Pons (tissue), 1 donor: ENCODE results near the gene ADAP1.
A peak's percentile ranks its signal among the peaks of the same experiment; 100 is the strongest.
"Not testable (repeated sequence)": the region's sequence is repeated elsewhere in the genome, so short reads cannot be mapped to it uniquely, and the experiment has no call there.

Experiments
- DNase-seq: peaks from one replicate; pipeline ENCODE4 v3.0.0-alpha.2; 2016; ENCODE audit warnings: low spot score

The ADAP1 gene

DNA sequence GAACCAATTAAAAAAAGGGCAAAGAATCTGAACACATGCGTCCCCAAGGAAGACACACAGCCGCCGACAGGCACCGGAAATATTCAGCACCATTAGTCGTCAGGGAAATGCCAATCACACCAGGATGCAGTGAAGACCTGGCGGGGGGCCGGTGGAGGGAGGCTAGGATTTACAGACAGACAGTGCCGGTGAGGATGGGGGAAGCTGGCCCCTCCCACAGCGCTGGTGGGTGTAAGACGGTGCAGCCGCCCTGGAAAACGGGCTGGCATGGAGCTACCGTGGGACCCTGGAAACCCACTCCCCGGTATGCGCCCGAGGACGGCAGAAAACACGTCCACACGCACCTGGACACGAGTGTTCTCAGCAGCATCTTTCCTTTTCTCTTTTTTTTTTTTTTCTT, 4.8 kb upstream of the ADAP1 start:
- DNase-seq, result no peak

DNA sequence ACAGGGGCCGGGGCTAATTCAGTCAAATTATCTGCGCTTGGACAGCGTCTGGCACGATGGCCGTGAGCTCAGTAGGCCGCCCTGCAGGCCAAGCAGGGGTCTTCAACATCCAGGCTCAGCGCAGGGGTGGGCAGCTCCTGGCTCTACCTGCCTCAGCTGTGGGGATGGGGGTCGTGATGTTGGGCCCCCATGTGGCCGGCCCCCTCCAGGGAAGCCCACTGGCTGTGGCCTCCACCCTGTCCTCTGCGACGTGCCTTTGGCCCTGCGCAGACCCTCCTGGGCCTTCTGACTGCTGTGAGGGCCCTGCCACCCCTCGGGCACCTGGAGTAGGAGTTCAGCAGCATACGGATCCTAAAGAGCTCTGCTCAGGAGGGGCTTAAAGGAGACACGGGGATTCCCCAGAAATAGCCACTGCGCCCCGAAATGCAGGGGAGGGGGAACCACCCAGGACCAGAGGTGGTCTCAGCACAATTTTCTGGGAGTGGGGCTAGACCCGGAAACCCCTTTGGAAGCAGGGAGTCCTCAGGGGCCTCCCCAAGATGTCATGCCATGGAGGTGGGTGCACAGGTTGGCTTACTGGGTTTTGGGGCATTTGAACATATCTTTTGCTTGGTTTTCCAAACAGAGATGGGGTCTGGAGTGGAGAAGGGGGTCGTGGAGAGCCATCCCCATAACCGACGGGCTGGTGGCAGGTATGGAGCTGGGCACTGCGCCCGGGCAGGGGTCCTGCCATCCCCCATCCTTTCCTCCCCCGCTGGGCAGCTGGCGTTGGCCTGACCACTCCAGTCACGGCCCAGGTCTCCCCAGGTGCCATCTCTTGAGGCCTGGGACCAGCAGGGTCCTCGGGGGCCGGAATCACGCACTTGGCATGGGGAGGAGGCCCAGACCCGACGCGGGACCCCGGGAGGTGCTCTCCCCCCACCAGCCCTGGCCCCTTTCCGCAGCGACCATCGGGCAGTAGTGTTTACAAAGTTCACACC, 4.0 kb upstream of the ADAP1 start:
- DNase-seq, result no peak

DNA sequence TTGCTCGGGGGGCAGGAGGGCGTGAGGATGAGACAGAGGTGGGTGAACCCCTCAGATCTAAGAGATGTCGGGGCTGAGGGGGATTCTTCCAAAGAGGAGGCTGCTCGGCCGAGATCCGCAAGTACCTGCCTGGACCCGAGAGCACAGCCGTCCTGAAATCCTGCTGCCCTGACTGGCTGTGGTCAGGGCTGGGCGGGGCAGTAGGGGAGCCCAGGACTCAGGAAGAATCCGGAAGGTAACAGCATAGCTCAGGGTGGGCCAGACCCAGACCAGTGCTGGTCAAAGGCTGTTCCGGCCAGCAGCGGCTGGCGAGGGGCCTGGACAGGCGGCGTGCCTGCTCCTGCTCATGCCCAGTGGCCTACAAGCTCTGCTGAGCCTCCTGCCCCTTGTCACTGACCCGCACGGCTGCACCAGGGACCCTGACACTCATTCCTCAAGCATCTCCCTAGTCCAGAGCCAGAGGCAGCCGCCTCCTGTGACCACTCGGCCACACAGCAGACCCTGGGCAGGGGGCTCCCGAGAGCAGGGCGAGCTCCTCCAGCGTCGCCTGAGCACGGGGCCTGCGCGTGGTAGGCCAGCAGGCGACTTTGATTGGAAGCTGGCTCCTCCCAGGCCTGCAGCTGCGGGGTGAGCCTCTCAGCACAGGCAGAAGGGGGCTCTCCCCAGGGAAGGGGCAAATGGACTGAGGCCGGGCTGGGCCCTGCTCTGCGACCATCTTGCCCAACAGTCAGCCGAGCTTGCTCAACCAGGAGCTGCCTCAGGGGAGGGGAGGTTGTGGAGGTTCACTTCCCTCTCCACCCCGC, 3.1 kb upstream of the ADAP1 start:
- no peak for DNase-seq

DNA sequence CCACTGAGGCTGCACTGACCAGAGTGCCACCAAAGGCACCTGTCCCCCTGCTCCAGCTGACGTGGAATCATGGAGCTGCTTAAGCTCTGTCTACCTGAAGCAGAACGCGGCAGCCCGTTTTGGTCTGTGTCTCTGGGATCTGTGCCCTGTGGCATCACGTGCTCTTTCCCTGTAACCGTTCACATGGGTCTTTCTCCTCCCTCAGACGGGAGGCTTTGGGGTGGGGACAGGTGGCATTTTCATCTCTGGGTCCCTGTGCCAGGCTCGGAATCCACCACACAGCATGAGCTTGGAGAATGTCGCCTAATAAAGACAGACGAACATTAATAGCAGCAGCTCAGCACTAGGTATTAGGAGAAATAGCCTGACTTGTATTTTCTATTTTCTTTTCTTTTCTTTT, 1.6 kb upstream of the ADAP1 start:
- no peak for DNase-seq

DNA sequence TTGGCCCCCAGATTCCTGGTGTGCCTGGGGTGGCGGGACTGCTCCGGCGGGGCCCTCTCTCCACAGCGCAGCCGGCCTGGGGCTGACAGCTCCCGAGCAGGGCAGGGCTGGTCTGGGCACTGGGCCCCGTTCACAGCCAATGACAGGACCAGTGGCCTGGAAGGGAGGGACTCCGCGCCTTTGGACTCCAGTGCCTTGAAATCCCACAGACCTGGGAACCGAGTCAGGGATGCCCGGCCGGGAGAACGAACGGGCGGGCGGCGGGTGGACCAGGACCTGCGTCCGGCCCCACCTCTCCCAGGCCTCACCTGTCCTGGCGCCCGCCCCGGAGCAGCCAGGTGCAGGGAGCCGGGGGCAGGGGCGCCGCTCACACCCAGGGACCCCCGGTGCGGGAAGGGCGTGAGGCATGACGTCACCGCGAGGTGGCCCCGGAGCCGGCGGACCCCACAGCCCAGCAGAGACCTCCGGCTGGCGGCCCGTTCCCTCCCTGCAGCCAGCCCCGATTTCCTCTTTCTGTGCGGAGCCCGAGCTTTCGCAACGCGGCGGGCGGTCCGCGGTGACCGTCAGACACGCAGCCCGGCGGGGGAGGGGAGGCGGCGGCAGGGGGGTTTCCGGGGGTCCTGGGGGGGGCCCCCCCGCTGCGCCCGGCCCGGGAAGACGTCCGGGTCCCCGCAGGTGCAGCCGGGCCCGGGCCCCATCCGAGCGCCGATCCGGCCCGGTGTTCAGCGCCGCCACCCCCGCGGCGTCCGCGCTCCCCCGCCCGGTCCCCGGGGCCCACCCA, 743 bp downstream of the ADAP1 start:
- DNase-seq, result peak; percentile 74

DNA sequence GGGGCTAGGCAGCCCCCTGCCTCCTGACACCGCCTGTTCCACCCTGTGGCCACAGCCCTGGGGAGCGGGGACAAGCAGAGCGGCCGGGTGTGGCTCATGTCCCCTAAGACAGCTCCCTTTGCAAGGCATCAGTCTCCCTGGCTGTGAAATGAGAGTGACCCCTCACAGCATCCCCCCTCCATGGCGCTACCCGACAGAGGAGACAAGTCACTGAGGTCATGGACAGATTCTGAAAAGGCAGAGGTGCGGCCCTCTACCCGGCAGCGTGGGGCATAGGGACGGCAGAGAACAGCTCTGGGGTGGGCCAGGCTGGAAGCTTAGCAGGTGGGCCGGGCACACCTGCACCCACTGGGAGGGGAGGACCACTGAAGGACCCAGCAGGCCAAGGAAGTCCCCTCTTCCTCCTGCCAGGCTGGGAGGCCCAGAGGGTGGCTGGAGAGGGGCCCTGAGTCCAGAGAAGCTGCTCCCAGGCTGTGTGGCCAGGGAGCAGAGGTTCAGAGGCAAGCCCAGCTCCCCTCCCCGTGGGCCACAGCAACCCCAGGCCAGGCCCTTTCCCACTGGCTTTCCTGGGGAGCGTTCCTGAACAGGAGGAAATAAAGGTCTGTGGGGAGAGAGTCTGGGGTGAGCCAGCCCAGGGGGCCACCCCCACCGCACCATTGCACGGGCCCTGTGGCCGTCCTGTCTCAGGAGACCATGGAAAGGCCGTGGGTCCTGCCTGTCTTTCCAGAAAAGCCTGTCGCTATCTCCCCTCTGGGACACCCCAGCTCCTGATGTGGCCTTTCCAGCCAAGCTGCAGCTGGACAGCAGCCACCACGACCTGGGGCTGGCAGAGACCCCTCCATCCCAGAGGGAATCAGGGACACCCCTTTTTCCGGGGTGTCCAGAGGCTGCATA, 1.7 kb downstream of the ADAP1 start:
- no peak for DNase-seq

DNA sequence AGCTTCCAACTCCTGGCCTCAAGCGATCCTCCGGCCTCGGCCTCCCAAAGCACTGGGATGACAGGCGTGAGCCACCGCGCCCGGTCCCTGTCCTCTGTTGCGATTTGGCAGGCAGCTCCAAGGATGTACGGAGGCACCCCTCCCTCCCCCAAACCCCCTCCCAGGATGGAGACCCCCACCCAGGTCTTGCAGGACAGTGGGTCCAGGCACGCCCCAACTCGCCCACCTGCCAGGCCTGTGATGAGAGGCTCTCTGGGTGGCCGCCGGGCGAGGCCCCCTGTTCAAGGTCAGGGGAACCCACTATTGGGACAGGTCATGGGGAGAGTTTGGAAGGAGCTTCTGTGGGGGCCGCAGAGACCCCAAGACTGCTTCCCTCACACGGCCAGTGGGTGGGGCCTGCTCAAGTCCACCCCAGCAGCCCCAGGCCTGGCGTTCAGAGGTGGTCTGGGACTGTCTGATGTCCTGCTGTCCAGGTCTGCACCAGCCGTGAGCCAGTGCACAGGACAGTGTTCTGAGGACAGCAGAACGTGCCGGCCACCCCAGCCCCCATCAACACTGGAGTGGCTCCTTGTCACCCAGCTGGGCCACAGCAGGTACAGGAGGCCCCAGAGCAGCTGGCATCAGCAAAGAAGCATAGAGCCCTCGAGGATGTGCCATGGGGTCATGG, 2.5 kb downstream of the ADAP1 start:
- DNase-seq, result no peak

DNA sequence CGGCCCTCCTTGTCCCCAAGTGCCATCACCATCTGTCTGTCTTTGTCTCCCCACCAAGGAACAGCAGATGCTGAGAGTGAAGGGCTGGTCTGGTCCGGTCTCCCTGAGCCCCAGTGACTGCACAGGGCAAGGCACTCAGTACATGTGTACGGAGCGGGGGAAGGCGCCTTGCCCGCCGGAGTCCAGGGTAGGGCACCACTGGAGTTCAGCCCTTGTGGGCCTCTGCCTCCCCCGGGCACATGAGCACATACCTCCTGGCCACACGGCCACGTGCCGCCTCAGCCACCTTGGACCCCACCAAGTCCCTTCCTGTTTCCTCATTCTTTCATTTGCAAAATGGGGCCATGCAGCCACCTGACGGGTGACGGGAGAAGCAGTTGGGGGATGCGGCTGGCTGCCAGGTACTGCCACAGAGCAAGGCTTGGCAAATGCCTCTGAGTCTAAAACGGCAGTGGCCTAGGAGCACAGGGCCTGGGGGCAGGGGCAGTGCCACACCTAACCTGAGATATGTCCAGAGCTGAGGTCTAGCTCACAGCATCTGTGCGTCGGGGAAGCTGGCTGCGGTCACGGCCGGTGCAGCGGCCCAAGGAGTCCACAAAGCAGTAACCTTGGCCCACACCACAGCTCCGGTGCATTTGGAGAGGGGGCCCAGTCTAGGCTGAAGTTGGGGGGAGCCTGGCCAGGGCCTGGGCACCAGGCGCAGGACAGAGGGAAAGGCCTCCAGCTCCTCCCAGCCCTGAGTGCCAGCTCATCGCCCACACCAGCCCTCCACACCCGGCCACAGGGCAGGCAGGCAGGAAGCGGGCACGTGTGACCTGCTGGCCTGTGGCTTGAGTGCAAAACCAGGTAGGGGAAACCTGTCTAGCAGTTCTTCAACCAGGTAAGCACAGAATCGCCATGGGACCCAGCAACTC, 5.2 kb downstream of the ADAP1 start:
- DNase-seq, result no peak

DNA sequence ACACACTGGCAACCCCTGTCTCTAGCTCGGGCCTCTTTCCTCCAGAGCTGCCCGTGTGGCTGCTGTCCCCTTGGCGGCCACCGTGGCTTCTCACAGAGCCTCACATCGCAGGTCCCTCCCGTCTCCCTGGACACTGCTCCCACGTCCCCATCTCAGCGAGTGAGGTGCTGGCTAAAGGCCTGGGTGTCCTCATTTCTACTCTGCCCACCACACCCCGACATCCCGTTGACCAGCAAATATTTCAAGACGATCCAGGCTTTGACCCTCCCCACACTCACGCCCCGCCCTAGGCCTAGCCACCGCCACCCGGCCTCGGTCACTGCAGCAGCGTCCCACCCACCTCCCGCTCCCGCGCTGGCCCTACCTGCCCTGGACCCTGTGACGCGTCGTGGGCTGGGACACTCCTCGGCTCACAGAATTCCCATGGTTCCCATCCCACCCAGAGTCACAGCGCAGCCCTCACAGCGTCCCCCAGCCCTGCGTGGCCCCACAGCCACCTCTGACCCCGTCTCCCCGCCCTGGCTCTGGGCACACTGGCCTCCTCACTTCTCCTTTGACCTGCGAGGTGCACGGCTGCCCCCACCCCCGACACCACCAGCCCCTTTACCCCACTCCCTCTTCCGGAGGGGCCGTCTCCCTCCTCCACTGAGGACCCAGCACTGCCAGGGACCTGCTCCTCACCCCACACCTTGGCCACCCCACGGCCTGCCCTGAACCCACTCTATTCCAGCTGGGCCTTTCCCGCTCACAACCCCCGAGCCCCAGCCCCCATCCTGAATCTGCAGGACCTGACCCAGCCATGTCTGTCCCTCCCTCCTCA, 6.9 kb downstream of the ADAP1 start:
- no peak for DNase-seq

DNA sequence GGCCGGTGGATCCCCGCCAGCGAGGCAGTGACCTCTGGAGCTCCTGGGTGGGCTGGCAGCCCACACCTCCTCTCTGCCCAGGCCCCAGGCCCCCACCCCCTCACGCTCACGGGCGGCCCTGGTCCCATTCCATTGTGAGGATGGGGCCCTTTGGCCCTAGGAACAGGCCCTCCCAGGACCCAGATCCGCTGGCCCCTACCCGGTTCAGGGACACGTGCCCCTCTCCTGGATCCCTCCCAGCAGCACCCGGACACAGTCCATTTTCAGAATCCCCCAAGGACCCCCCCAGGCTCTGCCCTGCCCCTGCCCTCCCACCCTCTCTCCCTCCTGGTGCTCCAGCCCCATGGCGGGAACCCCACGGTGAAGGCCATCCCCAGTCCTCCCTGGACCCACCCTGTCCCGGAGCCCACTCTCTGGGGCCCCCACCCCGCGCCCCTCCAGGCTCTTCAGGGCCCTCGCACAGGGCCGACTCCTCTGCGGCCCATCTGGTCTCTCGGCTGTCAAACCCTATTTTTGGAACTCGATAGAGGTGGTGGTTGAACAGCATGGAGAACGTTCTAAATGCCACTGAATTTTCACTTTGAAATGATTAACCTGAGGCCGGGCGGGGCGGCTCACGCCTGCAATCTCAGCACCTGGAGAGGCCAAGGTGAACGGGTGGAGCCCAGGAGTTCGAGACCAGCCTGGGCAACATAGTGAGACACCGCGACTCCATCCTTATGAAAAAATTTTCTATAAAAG, 8.1 kb downstream of the ADAP1 start:
- DNase-seq, result no peak

DNA sequence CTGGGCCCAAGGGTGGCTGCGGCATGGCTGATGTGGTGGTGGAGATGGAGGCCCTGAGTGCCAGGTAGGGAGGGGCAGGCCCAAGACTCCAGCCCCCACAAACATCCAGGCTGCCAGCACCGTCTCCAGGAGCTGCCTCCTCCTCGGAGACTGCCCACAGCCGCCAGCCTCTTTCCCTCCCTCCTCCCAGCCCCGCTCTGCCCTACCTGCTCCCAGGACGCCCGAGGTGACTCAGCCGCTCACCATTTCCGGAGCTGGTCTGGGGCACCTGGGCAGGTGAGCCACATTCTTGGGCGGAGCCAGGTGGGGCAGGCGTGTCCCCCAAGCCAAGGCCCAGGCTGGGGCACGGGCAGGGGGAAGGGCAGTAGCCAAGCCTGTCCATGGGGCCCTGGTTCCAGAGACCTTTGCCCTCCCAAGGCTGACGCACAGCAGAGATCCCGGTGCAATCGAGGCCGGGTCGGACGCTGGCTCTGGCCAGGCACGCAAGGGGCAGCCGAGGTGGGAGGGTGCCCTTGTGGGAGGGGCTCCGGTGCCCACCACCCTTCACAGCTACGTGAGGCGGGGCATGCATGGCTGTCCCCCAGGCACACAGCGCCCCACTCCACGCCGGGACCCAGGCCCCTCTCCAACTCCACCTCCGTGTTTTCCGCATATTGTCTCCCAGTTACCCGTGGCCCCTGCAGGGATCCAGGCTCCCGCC, 8.8 kb downstream of the ADAP1 start:
- no peak for DNase-seq

DNA sequence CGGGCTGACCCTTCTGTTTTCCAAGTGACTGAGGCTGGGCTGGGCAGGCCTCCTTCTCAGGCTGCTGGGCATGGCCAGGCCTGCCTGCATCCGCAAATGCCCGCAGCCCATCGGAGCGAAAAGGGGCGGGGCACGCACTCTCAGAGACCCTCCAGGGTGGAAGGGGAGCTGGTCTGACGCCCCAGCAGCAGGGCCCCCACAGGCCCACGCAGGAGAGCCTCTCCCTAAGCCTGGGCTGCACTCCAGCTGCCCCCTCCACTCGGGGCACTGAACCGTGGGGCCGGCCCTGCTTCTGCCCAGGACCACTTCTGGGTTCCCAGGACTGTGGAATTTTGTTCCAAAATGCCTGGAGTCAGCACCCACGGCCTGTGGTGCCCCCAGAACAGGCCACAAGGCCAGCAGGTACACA, 9.3 kb downstream of the ADAP1 start:
- no peak for DNase-seq

DNA sequence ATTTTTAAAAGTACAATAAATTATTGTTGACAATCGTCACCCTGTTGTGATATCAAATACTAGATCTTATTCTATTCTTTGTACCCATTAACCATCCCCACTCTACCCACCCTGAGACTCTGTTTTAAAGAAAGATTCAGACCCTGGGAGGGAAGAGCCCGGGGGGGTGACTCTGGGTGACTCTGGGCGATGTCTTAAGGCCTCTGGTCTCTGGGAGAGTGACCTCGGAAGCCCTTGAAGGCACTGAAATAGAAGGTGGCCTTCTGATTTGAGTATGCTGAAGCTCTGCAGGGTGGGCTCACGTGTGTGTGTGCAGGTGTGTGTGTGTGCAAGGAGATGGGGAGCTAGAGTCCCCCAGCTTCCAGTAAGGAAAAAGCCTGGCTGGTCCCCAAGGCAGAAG, 9.7 kb downstream of the ADAP1 start:
- DNase-seq, result no peak

DNA sequence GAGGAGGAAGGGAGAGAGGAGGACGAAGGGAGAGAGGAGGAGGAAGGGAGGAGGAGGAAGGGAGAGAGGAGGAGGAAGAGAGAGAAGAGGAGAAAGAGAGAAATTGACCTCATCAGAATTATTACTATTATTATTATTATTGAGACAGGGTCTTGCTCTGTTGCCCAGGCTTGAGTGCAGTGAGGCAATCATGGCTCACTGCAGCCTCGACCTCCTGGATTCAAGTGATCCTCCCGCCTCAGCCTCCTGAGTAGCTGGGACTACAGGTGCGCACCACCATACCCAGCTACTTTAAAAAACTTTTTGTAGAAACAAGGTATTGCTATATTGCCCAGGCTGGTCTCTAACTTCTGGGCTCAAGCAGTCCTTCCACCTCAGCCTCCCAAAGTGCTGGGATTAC, 10.7 kb downstream of the ADAP1 start:
- not testable (repeated sequence) for DNase-seq

DNA sequence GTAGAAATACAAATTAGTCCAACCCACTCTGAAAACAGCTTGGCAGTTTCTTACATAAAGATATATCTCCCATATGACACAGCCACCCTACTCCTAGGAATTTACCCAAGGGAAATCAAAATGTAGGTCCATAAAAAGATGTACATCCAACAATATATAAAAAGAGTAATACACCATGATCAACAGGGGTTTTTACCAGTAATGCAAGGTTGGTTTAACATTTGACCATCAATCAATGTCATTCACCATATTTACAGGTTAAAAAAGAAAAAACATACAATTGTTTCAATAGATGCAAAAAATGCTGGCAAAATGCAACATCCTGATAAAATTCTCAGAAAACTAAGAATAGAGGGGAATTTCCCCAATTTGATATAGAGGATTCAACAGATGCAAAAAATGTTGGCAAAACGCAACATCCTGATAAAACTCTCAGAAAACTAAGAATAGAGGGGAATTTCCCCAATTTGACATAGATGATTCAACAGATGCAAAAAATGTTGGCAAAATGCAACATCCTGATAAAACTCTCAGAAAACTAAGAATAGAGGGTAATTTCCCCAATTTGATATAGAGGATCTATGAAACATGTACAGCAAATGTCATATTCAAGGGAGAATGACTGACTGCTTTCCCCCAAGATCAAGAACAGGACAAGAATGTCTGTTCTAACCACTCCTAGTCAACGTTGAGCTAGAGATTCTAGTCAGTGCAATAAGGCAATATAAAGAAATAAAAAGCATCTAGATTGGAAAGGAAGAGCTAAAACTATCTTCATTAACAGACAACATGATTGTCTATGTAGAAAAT, 13.7 kb downstream of the ADAP1 start:
- DNase-seq, result no peak

DNA sequence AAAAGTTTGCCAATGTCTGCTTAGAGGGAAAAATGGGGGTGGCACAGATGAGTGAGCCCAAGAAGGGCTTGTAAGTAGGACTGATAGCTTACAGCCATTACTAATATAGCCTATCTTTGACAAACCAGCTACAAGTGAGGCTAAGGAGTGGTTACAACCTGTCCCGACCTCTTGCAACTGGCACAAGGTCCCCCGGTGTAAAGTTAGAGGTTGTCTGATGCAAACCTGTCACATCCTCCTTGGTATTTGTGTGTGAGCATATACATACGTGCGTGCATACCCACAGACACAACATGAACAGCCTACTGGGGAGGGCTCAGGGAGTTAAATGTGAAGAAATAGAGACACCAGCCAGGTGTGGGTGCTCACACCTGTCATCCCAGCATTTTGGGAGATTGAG, 14.6 kb downstream of the ADAP1 start:
- DNase-seq, result no peak
